Measurements from ENCODE around the gene PTPRR.

Gene PTPRR

GRCh38 chr12:70960484-70960883 is 39.9 kb upstream of the PTPRR start:
- H3F3A ChIP-seq (ENCODE audit: insufficient read depth): no peaks in the 10 kb centered on the region
- H3K9ac ChIP-seq (ENCODE audit: low read length): no peak overlapping the region
- no peaks in the 10 kb centered on the region for H3K9me2 ChIP-seq (replicated peaks; ENCODE audit: insufficient read depth, low read length)
- H3K36me3 ChIP-seq (ENCODE audit: low read length): no peaks in the 10 kb centered on the region
- TF ChIP-seq CTCF (IDR thresholded peaks at IDR 0.05; ENCODE audit: insufficient read depth, low read length, poor library complexity, severe bottlenecking) (no peak), EZH2phosphoT487 (conservative IDR thresholded peaks at IDR 0.05; ENCODE audit: low read length) (no peak)
- H3K4me3 ChIP-seq (ENCODE audit: insufficient read depth, low read length, poor library complexity, severe bottlenecking): no peak overlapping the region
- H2AFZ ChIP-seq (ENCODE audit: low read depth, low read length, severe bottlenecking): no peak overlapping the region
- H3K9me3 ChIP-seq (ENCODE audit: insufficient read depth, low read length): no peaks in the 10 kb centered on the region
- H3K79me2 ChIP-seq (ENCODE audit: insufficient read depth, low read length): no peaks in the 10 kb centered on the region
- no peaks in the 10 kb centered on the region for H4K20me1 ChIP-seq (ENCODE audit: low read depth, low read length)
- H3K27me3 ChIP-seq (ENCODE audit: low read length): no peaks in the 10 kb centered on the region
- H3K4me2 ChIP-seq (ENCODE audit: low read depth, low read length, poor library complexity, severe bottlenecking): no peak overlapping the region
- H3K27ac ChIP-seq (ENCODE audit: low read depth, low read length): no peak overlapping the region

- H2AFZ ChIP-seq (ENCODE audit: low read depth, low read length, severe bottlenecking): no peak overlapping the region
- no peaks in the 10 kb centered on the region for H3K9me2 ChIP-seq (replicated peaks; ENCODE audit: insufficient read depth, low read length)
- no peaks in the 10 kb centered on the region for H3K9me3 ChIP-seq (ENCODE audit: insufficient read depth, low read length)
- no peak overlapping the region for H3K27ac ChIP-seq (ENCODE audit: low read depth, low read length)
- H4K20me1 ChIP-seq (ENCODE audit: low read depth, low read length): no peaks in the 10 kb centered on the region
- no peaks in the 10 kb centered on the region for H3K36me3 ChIP-seq (ENCODE audit: low read length)
- no peaks in the 10 kb centered on the region for H3K27me3 ChIP-seq (ENCODE audit: low read length)
- no peak overlapping the region for H3K4me3 ChIP-seq (ENCODE audit: insufficient read depth, low read length, poor library complexity, severe bottlenecking)
- H3K9ac ChIP-seq (ENCODE audit: low read length): no peak overlapping the region
- no peaks in the 10 kb centered on the region for H3K79me2 ChIP-seq (ENCODE audit: insufficient read depth, low read length)
- no peak for TF ChIP-seq EZH2phosphoT487 (conservative IDR thresholded peaks at IDR 0.05; ENCODE audit: low read length)
- no peak for TF ChIP-seq CTCF (IDR thresholded peaks at IDR 0.05; ENCODE audit: insufficient read depth, low read length, poor library complexity, severe bottlenecking)
- no peaks in the 10 kb centered on the region for H3F3A ChIP-seq (ENCODE audit: insufficient read depth)
- H3K4me2 ChIP-seq (ENCODE audit: low read depth, low read length, poor library complexity, severe bottlenecking): no peak overlapping the region
These were observed 34.9 kb upstream of the PTPRR start for GRCh38 chr12:70955415-70955814.

- no peak for TF ChIP-seq CTCF (IDR thresholded peaks at IDR 0.05; ENCODE audit: insufficient read depth, low read length, poor library complexity, severe bottlenecking)
- TF ChIP-seq EZH2phosphoT487 (conservative IDR thresholded peaks at IDR 0.05; ENCODE audit: low read length): no peak
- Histone ChIP-seq H3K79me2 (ENCODE audit: insufficient read depth, low read length) (no peaks in the 10 kb centered on the region), H4K20me1 (ENCODE audit: low read depth, low read length) (no peaks in the 10 kb centered on the region), H3K4me2 (ENCODE audit: low read depth, low read length, poor library complexity, severe bottlenecking) (no peak overlapping the region), H3K9ac (ENCODE audit: low read length) (no peak overlapping the region), H3K4me3 (ENCODE audit: insufficient read depth, low read length, poor library complexity, severe bottlenecking) (no peak overlapping the region), H3K36me3 (ENCODE audit: low read length) (no peaks in the 10 kb centered on the region), H2AFZ (ENCODE audit: low read depth, low read length, severe bottlenecking) (no peak overlapping the region), H3K27me3 (ENCODE audit: low read length) (no peaks in the 10 kb centered on the region), H3K9me2 (replicated peaks; ENCODE audit: insufficient read depth, low read length) (no peaks in the 10 kb centered on the region), H3F3A (ENCODE audit: insufficient read depth) (no peaks in the 10 kb centered on the region), H3K9me3 (ENCODE audit: insufficient read depth, low read length) (no peaks in the 10 kb centered on the region), H3K27ac (ENCODE audit: low read depth, low read length) (no peak overlapping the region)
These were observed 29.9 kb upstream of the PTPRR start for GRCh38 chr12:70950451-70950850.

- no peak overlapping the region for H3K4me2 ChIP-seq (ENCODE audit: low read depth, low read length, poor library complexity, severe bottlenecking)
- TF ChIP-seq CTCF (IDR thresholded peaks at IDR 0.05; ENCODE audit: insufficient read depth, low read length, poor library complexity, severe bottlenecking) (no peak), EZH2phosphoT487 (conservative IDR thresholded peaks at IDR 0.05; ENCODE audit: low read length) (no peak)
- no peak overlapping the region for H2AFZ ChIP-seq (ENCODE audit: low read depth, low read length, severe bottlenecking)
- no peak overlapping the region for H3K4me3 ChIP-seq (ENCODE audit: insufficient read depth, low read length, poor library complexity, severe bottlenecking)
- no peaks in the 10 kb centered on the region for H3K27me3 ChIP-seq (ENCODE audit: low read length)
- no peak overlapping the region for H3K27ac ChIP-seq (ENCODE audit: low read depth, low read length)
- no peaks in the 10 kb centered on the region for H3K9me3 ChIP-seq (ENCODE audit: insufficient read depth, low read length)
- H3K9me2 ChIP-seq (replicated peaks; ENCODE audit: insufficient read depth, low read length): no peaks in the 10 kb centered on the region
- H3K79me2 ChIP-seq (ENCODE audit: insufficient read depth, low read length): no peaks in the 10 kb centered on the region
- H3F3A ChIP-seq (ENCODE audit: insufficient read depth): no peaks in the 10 kb centered on the region
- no peaks in the 10 kb centered on the region for H4K20me1 ChIP-seq (ENCODE audit: low read depth, low read length)
- no peak overlapping the region for H3K9ac ChIP-seq (ENCODE audit: low read length)
- no peaks in the 10 kb centered on the region for H3K36me3 ChIP-seq (ENCODE audit: low read length)
These were observed 28.4 kb upstream of the PTPRR start for GRCh38 chr12:70948976-70949336.

Measured in SU-DHL-6 (cell line).